ENCODE measurements around the gene GADD45B.

The GADD45B gene

GRCh38 chr19:2444251-2445002 lies 31.5 kb upstream of the GADD45B start:
- no peak for TF ChIP-seq CTCF (IDR thresholded peaks at IDR 0.05; ENCODE audit: low read depth, low read length)
- no peak overlapping the region for H3K4me3 ChIP-seq (ENCODE audit: low read depth, low read length)

- TF ChIP-seq CTCF (IDR thresholded peaks at IDR 0.05; ENCODE audit: low read depth, low read length) = no peak
- no peak overlapping the region for H3K4me3 ChIP-seq (ENCODE audit: low read depth, low read length)
Observed at GRCh38 chr19:2446381-2446780, 29.5 kb upstream of the GADD45B start.

GRCh38 chr19:2449019-2449418 lies 26.9 kb upstream of the GADD45B start:
- TF ChIP-seq CTCF (IDR thresholded peaks at IDR 0.05; ENCODE audit: low read depth, low read length) = no peak
- no peak overlapping the region for H3K4me3 ChIP-seq (ENCODE audit: low read depth, low read length)

- H3K4me3 ChIP-seq (ENCODE audit: low read depth, low read length) = no peak overlapping the region
- TF ChIP-seq CTCF (IDR thresholded peaks at IDR 0.05; ENCODE audit: low read depth, low read length) = no peak
Observed at GRCh38 chr19:2451138-2451537, 24.8 kb upstream of the GADD45B start.

- no peak for TF ChIP-seq CTCF (IDR thresholded peaks at IDR 0.05; ENCODE audit: low read depth, low read length)
- H3K4me3 ChIP-seq (ENCODE audit: low read depth, low read length) = no peak overlapping the region
Observed at GRCh38 chr19:2451741-2452140, 24.2 kb upstream of the GADD45B start.

- TF ChIP-seq CTCF (IDR thresholded peaks at IDR 0.05; ENCODE audit: low read depth, low read length) = no peak
- no peak overlapping the region for H3K4me3 ChIP-seq (ENCODE audit: low read depth, low read length)
Observed at GRCh38 chr19:2453431-2454025, 22.4 kb upstream of the GADD45B start.

- no peak overlapping the region for H3K4me3 ChIP-seq (ENCODE audit: low read depth, low read length)
- TF ChIP-seq CTCF (IDR thresholded peaks at IDR 0.05; ENCODE audit: low read depth, low read length) = no peak
Observed at GRCh38 chr19:2454199-2454961, 21.5 kb upstream of the GADD45B start.
